NT2/D1 (cell line): ENCODE measurements around the gene NOL4L.
A peak's percentile ranks its signal among the peaks of the same experiment; 100 is the strongest.

ENCODE experiments used
- DNase-seq: peaks from one replicate; pipeline ENCODE4 v3.0.0-alpha.2; 2011; ENCODE audit warnings: low read depth, low spot score
- H3K27me3 ChIP-seq: 2 replicates; pipeline ENCODE4 v1.6.0; 2011; ENCODE audit warnings: mild to moderate bottlenecking; ENCODE audit not compliant: insufficient read length, insufficient read depth
- H3K36me3 ChIP-seq: 2 replicates; pipeline ENCODE4 v1.6.1; 2011; ENCODE audit warnings: mild to moderate bottlenecking, low read length, mixed read lengths; ENCODE audit not compliant: insufficient read depth, insufficient read length
- H3K4me1 ChIP-seq: 2 replicates; pipeline ENCODE4 v1.5.1; 2011; ENCODE audit not compliant: insufficient read depth, insufficient read length
- H3K4me3 ChIP-seq: 2 replicates; pipeline ENCODE4 v1.5.1; 2011; ENCODE audit warnings: low read depth; ENCODE audit not compliant: insufficient read length
- H3K9ac ChIP-seq: 2 replicates; pipeline ENCODE4 v1.6.0; 2011; ENCODE audit warnings: low read depth; ENCODE audit not compliant: insufficient read length
- H3K9me3 ChIP-seq: 2 replicates; pipeline ENCODE4 v1.5.1; 2011; ENCODE audit warnings: mild to moderate bottlenecking, low read length; ENCODE audit not compliant: insufficient read depth
- SUZ12 ChIP-seq: IDR thresholded peaks from 2 replicates; pipeline ENCODE4 v1.6.1; 2011; ENCODE audit not compliant: insufficient read length, insufficient read depth; ENCODE audit errors: extremely low read depth
- YY1 ChIP-seq: IDR thresholded peaks from 2 replicates; pipeline ENCODE4 v1.6.1; 2011; ENCODE audit not compliant: insufficient read length, insufficient read depth
- ZNF274 ChIP-seq: IDR thresholded peaks from 2 replicates; pipeline ENCODE4 v1.6.1; 2011; ENCODE audit warnings: mild to moderate bottlenecking, low read depth, low read length

The NOL4L gene

GRCh38 chr20:32585011-32585585 is at the start of gene NOL4L:
NOL4L (minus strand) TSS chr20:32585333; CDS start chr20:32584890, 443 bp downstream.
- no peak for DNase-seq
- Histone ChIP-seq H3K27me3 (peaks cover 29% of the 10 kb centered on the region), H3K9ac (peak within 1 kb of the TSS; percentile 89), H3K36me3 (no peaks in the 10 kb centered on the region), H3K4me3 (peak within 1 kb of the TSS; percentile 63), H3K9me3 (no peaks in the 10 kb centered on the region), H3K4me1 (peaks cover 12% of the 10 kb centered on the region)
- TF ChIP-seq YY1 (no peak), ZNF274 (no peak), SUZ12 (no peak)

DNA sequence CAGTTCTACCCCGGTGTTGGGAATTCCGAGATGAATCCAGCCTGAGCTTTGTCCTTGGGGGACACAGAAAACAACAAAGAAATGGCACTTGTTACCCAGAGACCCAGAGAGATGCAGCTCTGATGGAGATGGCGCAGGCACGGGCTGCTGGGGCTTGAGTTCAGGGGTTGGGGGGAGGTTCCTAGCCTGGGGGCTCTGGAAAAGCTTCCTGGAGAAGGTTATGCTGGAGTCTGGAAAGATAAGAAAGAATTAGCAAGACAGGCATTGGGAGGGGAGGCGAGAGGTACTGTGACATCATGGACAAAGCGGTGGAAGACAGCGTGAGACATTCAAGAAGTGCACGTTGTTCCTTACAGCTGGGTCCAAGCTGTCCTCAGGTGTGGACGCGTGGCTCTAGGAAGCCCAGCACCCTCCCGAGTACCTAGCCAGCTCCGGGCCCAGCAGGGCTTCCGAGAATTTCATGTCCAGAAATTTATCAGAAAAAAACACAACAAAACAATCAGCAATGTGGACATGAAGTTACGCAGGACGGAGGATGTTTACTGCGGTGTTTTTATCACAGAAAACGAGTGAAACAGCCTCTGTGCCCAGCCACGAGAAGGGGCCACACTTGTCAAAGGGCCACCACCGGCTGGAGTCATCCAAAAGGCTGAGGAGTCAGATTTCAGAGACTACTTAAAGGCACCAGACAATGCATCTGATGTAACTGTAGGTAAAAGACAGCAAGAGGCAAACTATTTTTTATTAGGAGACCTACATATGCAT is 49.1 kb upstream of the NOL4L start:
- no peak overlapping the region for H3K9ac ChIP-seq
- no peak for DNase-seq
- no peak for TF ChIP-seq YY1
- TF ChIP-seq SUZ12, result no peak
- TF ChIP-seq ZNF274, result no peak
- no peaks in the 10 kb centered on the region for H3K36me3 ChIP-seq
- H3K9me3 ChIP-seq, result no peaks in the 10 kb centered on the region
- no peak overlapping the region for H3K4me3 ChIP-seq
- H3K27me3 ChIP-seq, result no peaks in the 10 kb centered on the region
- H3K4me1 ChIP-seq, result peaks cover 25% of the 10 kb centered on the region

DNA sequence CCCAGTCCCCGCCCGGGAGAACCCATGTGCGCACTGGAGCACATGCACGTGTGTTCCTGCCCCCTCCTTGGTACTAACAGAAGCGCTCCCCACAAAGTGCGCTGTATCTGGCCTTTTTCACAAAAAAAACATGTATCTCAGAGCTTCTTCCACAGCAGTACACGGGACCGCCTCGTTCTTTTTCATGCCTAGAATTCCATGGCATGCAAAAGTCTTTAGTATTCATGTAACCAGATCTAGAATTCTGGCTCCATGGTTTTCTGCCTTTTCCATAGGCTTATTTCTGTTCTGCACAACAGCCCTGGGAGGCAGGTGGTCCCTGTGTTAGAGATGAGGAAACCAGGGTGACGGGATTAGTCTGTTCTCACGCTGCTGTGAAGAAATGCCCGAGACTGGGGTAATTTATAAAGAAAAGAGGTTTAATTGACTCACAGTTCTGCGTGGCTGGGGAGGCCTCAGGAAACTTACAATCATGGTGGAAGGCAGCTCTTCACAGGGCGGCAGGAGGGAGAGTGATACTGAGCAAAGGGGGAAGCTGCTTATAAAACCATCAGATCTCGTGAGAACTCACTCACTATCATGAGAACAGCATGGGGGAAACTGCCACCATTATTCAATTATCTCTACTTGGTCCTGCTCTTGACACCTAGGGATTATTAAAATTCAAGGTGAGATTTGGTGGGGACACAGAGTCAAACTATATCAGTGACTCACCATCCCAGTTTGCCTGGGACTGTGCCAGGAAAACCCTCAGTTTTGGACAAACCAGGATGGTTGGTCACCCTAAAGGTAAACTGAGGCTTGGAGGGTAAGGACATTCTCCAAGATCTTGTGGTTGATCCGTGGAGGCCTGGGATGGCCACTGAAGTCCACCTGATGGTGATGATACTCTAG is 47.6 kb upstream of the NOL4L start:
- Histone ChIP-seq H3K27me3 (no peaks in the 10 kb centered on the region), H3K4me1 (peaks cover 23% of the 10 kb centered on the region), H3K9ac (no peak overlapping the region), H3K36me3 (no peaks in the 10 kb centered on the region), H3K9me3 (no peaks in the 10 kb centered on the region), H3K4me3 (no peak overlapping the region)
- no peak for DNase-seq
- TF ChIP-seq YY1 (no peak), ZNF274 (no peak), SUZ12 (no peak)

- H3K4me1 ChIP-seq, result peaks cover 23% of the 10 kb centered on the region
Measured at GRCh38 chr20:32631933-32632460, 46.9 kb upstream of the NOL4L start.

DNA sequence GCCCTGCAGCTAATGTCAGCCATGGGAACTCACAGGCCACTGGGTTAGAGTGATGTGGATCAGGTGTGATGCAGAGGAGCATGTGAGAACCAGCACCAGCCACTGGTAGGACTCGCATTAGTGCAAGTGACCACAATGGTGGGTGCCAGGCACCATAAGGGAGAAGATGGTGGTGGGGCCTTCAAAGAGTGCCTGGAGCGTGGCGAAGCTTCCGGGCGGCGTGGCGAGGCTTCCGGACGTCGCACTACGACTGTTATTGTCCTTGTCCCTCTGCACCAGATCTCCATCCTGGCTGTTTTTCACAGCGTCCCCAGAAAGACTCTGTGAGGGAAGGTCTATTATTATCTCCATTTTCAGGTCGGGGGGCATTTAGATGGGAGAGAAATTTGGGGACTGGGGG is 44.7 kb upstream of the NOL4L start:
- Histone ChIP-seq H3K4me1 (peaks cover 16% of the 10 kb centered on the region), H3K9me3 (no peaks in the 10 kb centered on the region), H3K36me3 (no peaks in the 10 kb centered on the region), H3K9ac (no peak overlapping the region), H3K4me3 (no peak overlapping the region), H3K27me3 (no peaks in the 10 kb centered on the region)
- no peak for DNase-seq
- TF ChIP-seq YY1, result no peak
- no peak for TF ChIP-seq SUZ12
- TF ChIP-seq ZNF274, result no peak

More at GRCh38 chr20:32631933-32632460, 46.9 kb upstream of the NOL4L start:
- no peaks in the 10 kb centered on the region for H3K9me3 ChIP-seq
- H3K27me3 ChIP-seq, result no peaks in the 10 kb centered on the region
- H3K36me3 ChIP-seq, result no peaks in the 10 kb centered on the region
- TF ChIP-seq ZNF274, result no peak
- TF ChIP-seq SUZ12, result no peak
- TF ChIP-seq YY1, result no peak
- no peak overlapping the region for H3K4me3 ChIP-seq
- peak overlapping the region; percentile 5 for H3K9ac ChIP-seq
- no peak for DNase-seq

- H3K4me3 ChIP-seq, result no peak overlapping the region
Measured at GRCh38 chr20:32628960-32629530, 43.9 kb upstream of the NOL4L start.

More at GRCh38 chr20:32628960-32629530, 43.9 kb upstream of the NOL4L start:
- no peak overlapping the region for H3K9ac ChIP-seq
- H3K27me3 ChIP-seq, result no peaks in the 10 kb centered on the region
- TF ChIP-seq SUZ12 (no peak), YY1 (no peak), ZNF274 (no peak)
- no peak for DNase-seq
- no peaks in the 10 kb centered on the region for H3K9me3 ChIP-seq
- no peaks in the 10 kb centered on the region for H3K36me3 ChIP-seq
- peaks cover 13% of the 10 kb centered on the region for H3K4me1 ChIP-seq
